Breast epithelium (tissue), 3 donors: ENCODE results near the gene SNCAIP.

Source experiments
- CTCF ChIP-seq, 3 donors: fragments of 450-650 bp; IDR thresholded peaks; one replicate each; pipeline ENCODE4 v1.5.1; 2016 to 2017; ENCODE audit warnings: antibody characterized with exemption in 3 of 3, mild to moderate bottlenecking in 3 of 3, moderate library complexity in 3 of 3
- POLR2A ChIP-seq: fragments of 450-650 bp; IDR thresholded peaks from one replicate; pipeline ENCODE4 v1.6.1; 2016; ENCODE audit warnings: antibody characterized with exemption, mild to moderate bottlenecking, moderate library complexity
- POLR2AphosphoS5 ChIP-seq, 3 donors: sonication (generic); formaldehyde crosslinking; IDR thresholded peaks; one replicate each; pipeline ENCODE4 v1.6.1; 2017; ENCODE audit warnings: antibody characterized with exemption in 3 of 3

DNA sequence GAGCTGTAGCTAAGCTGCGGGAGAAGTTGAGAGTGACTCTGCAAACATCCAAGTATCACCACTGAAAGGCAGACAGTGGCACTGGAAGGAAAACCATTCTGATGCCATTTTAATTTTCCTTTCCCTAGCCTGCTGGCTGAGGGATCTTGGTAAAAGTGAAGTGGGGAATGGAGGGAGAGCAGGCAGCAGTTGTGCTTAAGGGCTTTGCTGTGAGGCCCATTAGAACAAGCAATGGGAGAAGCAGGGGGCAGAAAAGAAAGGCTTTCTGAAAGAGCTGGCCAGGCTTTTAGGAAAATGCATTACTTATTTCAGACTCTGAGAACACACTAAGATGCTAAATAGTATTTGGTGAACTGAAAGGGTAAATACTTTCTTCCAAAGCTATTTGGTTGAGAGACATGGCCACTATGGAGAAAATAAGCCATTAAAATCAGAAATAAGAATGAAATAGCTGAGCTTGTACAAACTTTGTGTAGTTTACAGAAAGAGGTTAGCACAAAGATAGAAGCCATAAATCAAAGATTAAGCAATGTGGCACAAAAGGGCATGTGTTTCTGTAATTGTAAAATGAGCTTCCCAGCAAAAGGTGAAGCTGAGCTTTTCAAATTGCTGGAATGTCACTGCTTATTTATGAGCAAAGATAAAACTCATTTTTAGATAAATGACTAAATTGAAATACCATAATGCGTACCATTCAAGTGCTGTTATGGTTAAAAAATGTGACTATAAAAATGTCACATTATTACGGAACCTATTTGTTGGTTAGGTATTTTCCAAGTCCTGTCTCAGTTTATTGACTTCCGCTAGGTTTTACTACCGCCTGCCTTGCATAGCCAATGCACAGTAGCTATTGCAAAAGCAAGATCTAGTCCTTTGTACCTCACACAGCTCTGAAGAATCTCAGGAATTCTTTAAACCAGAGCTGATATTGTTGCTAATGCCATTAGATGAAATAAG lies 20.8 kb downstream of the SNCAIP start:
- TF ChIP-seq CTCF (IDR thresholded peaks at IDR 0.05) (no peak), POLR2A (no peak), POLR2AphosphoS5 (IDR thresholded peaks at IDR 0.05) (no peak)
